OCI-LY7 (cell line): ENCODE data around the gene SLC20A1.

ENCODE experiments used
- EZH2phosphoT487 ChIP-seq: fragments of 200-600 bp; sonication (generic); IDR thresholded peaks from 2 replicates; pipeline ENCODE4 v1.6.1; 2018; ENCODE audit warnings: low read depth, borderline replicate concordance, mild to moderate bottlenecking, mixed run types, antibody characterized with exemption, low read length, moderate library complexity, mixed read lengths
- TF ChIP-seq, protein P1 (sequence below): fragments of 200-600 bp; sonication (generic); conservative IDR thresholded peaks from 2 replicates; pipeline ENCODE4 v1.5.1; 2014; ENCODE audit warnings: mild to moderate bottlenecking, antibody characterized with exemption, low read length, moderate library complexity, mixed read lengths

DNA sequence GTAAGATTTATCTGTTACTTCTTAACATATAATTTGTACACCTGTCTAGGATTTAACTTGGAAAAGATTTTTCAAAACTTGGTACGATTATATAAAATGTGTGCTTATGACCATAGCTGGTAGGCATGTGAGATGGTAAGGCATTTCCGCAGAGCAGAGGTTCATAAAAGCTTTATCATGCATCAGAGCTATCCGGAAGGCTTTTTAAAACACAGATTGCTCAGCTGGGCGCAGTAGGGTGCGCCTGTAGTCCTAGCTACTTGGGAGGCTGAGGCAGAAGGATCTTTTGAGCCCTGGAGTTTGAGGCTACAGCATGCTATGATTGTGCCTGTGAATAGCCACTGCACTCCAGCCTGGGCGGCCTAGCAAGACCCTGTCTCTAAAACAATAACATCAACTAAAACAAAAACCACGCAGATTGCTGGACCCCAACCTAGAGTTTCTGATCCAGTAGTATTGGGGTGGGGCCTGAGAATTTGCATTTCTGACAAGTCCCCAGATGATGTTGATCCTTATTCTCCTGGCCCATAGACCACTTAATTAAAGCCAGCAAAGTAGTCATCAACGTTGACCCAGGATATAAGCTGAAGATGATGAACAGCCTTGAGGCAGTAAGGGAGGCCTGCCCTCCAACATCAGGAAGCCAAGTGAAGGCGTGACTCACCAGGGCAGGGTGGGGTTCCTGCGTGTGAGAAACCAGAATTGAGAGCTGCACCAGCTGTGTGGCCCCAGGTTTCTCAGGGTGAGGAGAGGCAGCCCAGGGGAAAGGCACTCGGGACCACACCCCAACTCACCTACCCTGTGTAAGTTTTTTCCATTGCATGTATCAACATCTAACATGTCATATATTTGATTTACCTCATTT, 21.6 kb upstream of the SLC20A1 start:
- no peak for TF ChIP-seq EZH2phosphoT487
- TF ChIP-seq, protein P1, sequence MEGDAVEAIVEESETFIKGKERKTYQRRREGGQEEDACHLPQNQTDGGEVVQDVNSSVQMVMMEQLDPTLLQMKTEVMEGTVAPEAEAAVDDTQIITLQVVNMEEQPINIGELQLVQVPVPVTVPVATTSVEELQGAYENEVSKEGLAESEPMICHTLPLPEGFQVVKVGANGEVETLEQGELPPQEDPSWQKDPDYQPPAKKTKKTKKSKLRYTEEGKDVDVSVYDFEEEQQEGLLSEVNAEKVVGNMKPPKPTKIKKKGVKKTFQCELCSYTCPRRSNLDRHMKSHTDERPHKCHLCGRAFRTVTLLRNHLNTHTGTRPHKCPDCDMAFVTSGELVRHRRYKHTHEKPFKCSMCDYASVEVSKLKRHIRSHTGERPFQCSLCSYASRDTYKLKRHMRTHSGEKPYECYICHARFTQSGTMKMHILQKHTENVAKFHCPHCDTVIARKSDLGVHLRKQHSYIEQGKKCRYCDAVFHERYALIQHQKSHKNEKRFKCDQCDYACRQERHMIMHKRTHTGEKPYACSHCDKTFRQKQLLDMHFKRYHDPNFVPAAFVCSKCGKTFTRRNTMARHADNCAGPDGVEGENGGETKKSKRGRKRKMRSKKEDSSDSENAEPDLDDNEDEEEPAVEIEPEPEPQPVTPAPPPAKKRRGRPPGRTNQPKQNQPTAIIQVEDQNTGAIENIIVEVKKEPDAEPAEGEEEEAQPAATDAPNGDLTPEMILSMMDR = no peak
